HG03460 (cell line): ENCODE measurements around the gene SUSD4.

ENCODE experiments used
- ATAC-seq: cut with Tn5 transposase; IDR thresholded peaks from one replicate; pipeline ENCODE4 v1.9.1; 2021; ENCODE audit not compliant: unreplicated experiment

The SUSD4 gene

DNA sequence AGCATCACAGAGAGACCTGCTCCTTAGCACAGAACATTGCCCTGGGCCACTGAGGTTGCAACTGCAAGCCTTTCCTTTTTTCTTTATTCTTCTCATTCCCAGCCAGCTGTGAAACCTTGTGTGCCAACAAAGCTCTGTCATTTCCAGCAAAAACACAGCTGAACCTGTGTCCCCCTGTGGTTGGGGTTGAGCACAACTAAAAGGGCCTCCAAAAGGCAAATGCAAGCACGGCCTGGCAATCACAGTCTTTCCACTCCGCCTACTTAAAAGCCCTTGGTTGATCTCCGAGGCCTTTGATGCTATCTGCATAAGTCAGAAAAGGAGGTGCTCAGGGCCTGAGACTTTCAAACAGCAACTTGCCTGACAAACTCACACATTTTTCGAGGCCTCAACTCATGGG, 32.7 kb downstream of the SUSD4 start:
- no peak for ATAC-seq

DNA sequence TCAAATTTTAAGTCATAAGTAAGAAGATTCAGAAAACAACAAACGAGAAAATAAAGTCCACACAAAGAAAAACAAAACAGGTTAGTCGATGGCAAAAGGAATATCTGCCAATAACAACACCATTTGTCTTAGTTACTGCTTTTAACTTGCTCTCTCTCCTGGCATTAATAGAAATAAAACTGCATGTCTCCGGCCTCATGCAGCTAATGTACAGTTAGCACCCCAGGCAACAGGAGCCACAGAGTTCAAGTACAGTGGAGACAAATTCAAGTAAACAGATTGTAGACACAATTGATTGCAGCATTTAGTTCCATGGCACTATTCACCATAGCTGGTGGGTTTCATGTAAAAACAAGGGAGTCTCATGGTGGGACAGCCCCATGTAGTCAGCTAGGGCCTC, 33.5 kb downstream of the SUSD4 start:
- no peak for ATAC-seq

DNA sequence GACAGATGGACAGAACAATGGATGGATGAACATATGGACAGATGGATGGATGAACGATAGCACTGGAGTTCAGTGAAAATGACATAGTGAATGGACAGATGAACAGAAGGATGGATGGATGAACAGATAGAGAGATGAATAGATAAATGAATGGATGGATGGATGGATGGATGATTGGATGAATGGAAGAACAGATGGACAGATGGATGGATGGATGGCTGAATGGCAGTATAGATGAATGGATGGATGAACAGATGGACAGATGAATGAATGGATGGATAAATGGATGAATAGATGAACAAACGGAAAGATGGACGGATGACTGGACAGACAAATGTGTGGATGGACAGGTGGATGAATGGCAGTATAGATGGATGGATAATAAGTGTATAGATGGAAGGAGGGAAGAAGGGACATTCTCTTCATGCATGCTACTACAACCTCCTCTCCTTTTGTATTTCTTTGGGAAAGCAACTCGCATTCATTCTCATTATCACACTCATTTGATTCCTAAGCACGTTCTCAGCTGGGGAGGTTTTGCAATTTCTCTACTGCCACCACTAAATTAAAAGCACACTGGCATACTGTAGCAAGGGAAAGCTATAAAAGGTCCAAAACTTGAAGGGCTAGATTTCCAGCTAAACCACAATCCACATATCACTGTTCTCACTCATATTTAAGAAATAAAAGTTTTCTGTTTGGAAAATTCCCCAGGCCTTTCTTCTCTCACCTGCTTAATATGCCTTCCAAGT, 34.1 kb downstream of the SUSD4 start:
- ATAC-seq = no peak

DNA sequence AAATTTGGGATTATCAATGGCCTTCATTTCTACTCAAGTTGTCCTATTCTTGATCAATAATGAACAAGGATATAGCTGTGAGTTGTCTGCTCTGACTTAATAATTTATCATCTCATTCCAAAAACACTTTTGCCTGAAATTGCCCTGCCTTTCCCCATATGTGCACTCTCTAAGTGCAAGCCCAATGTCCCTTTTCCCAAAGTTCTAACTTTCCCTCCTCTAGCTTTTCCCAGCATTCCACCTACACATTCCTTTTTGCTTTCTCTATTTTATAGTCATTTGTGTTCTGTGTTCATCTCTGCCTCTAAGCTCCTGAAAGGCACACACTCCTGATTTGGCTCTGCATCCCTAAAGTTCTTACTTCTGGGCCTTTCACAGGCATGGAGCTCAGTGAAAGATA, 34.7 kb downstream of the SUSD4 start:
- ATAC-seq = no peak

DNA sequence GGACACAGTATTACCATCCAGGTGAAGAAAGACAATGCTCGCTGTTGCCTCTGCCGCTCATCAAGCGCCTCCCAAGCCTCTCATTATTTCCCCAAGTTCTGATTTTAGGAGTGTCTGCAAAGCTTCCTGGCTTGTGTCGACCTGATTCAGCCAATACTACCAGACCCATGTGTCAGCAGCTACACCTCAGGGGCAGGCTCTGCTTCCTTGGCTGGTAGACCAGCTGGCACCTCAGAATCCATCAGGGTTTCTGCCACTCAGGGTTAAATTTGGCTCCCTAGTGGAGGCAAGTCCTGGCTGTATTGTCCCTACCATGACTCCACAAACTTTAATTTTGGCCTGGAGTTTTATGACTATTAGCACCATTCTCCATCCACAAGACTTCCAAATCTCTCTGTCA, 35.4 kb downstream of the SUSD4 start:
- no peak for ATAC-seq

DNA sequence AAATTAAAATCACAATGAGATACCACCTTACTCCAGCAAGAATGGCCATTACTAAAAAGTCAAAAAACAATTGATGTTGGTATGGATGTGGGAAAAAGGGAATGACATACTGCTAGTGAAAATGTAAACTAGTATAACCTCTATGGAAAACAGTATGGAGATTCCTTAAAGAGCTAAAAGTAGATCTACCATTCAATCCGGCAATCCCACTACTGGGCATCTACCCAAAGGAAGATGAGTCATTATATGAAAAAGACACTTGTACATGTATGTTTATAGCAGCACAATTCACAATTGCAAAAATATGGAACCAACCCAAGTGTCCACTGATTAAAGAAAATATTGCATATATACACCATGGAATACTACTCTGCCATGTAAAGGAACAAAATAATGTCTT, 37.2 kb downstream of the SUSD4 start:
- no peak for ATAC-seq

DNA sequence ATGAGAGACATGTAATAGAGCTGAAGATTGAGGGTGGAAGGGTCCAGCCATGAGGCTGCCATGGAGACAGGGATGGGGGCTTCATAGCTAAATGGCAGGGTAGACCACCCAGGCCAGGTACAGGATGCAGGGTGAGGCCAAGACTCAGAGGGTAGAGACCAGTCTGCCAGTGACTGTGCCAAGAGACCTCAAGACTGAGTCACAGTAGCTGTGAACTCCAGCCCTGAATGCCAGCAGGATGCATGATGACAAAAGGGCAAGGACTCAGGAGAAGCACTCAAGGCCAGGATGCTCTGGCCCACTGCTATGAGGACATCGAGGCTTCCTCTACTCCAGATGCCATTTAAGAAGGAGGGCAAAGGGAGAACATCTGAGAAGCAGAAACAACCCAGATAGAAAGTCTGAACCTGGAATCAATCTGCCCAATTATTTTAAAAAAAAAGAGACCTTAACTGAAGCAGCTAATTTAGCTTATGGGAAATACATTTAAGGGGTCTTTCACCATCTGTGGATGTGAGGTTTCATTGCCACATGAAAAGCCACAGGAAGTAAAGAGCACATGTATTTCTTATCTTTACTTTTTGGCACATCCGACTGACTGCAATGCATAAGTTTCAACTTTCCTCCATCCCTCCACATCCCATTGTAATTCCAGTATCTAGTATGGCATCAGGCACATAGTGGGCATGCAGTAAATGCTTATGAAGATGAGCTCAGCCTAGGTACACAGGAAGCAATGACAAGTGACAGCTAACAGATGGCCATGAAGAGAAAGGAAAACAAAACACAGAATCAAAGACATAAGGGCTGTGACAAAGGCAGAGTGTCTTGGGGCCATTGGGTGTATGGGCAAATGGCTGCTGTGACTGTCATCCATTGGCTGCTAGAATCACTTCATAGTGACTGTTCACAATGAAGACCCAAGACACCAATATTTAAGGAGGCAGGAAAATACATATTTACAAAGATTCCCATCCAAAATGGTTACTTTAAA, 40.2 kb downstream of the SUSD4 start:
- no peak for ATAC-seq

DNA sequence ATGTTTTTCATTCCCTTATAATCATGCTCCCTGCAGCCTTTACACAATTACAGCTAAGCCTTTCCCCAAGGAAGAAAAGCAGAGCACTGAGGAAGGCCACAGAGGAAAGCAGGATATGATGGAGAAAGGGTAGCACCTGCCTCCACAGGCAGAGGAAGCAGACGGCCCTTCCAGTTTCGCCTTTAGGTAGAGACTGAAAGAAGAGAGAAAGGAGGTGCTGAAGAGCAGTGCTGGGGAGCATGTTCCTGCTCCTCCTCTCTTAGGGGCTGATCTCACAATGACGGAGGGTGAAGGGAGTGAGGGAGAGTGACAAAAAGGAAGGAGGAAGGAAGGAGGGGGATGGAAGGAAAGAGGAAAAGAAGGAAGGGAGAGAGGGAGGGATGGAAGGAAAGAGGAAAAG, 41.1 kb downstream of the SUSD4 start:
- ATAC-seq = no peak

DNA sequence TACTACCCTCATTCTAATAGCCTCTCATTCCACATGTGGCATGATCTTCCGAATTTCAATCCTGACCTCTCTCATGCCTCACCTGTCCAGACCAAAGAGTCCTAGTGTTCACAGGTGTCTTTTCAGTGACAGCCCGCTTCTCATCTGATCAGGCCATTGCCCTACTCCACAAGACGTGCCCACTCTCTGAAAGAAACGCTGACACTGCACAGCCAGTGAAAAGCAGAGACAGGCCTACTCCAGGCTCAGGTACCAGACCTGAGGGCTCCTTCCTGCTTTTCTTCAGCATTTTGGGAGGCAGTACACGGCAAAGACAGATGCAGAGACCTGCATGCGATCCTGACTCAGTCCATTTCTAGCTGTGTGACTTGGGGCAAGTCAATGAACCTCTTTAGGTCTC, 43.0 kb downstream of the SUSD4 start:
- no peak for ATAC-seq

DNA sequence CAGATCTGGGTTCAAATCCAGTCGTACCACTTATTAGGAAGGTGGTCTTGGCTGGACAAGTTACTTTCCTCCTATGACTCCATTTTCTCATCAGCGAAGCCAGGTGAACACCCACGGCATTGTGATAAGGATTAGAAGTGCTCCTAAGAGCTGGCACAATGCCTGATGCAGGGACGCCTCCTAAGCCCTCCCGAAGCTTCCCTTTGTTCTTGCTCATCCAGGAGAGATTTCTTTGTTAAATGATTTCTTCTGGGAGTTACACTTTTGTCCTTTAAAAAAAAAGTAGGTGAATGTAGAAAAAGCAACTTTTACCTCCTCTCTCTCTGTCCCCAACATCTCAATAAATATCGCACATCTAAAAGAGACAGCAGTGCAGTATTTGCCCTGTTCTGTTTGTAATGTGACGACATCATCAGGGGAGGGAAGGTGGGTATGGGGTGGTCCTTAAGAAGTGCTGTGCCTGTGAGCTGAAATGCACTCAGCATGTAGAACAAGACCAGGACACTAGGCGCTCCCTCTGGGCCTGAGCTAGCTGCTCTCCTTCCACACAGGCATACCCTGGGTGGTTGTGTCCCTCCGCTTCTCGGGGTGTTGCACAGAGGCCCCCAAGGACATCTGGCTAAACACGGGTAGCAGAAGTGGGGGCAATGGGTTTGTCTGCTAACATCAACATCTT, 43.9 kb downstream of the SUSD4 start:
- ATAC-seq = no peak

DNA sequence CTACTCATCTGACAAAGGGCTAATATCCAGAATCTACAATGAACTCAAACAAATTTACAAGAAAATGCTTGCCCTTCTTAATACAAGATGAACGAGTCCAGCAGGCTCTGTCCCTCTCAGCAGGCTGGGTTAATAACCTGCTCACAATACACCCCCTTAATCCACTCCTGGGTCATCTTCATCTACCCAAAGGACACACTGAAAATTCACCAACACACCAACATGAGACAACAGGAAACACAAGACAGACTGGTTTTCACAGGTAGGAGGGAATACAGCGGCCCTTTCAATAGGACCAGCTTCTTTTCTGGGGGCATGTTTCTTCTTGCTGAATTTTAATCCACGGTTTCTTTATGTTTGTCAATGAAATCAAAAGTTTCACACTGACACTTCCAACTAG, 44.6 kb downstream of the SUSD4 start:
- no peak for ATAC-seq

DNA sequence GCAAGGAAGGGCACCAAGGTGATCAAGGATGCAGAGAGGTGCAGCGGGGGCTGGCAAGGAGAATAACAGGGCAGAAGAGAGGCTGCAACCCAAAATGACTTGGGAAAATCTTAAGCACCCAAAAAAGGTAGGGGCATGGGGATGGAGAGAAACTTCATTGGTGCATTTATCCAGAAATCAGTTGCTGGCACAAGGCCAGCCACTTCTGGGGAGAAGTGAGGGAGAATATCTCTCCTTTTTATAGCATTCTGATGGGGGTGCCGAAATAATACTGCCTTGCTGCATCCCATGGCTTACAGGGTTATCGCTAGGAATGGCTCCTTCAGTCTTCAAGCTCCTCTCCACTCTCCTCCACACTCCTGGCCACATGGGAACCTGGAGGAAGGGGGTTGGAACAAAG, 47.9 kb downstream of the SUSD4 start:
- no peak for ATAC-seq

DNA sequence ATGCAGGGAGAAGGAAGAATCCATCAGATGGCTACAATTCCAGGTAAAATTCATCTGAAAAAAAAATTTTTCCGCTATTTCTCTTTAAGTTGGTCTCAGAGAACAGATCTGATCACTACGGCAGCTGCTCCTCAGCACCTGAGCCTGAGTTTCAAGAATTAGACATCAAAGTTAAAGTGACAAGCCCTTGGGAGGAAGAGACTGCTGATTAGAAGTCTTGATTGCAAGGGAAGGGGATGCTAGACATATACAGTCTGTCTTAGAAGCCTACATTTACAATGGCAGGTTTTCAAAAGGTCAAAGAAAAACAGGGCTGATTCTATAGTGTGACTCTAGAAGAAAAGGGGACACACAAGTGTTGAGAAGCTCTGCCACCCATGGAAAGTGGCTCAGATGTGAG, 48.3 kb downstream of the SUSD4 start:
- no peak for ATAC-seq

DNA sequence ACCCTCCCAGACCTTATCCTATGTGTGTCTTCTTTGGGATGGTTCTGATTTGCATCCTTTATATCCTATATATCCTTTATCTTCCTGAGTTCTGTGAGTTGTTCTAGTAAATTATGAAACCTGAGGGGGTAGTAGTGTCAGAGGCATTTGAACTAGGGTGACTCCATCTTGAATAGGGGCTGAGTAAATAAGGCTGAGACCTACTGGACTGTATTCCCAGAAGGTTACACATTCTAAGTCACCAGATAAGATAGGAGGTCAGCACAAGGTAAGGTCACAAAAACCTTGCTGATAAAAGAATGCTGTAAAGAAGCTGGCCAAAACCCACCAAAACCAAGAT, 50.6 kb downstream of the SUSD4 start:
- ATAC-seq = no peak

DNA sequence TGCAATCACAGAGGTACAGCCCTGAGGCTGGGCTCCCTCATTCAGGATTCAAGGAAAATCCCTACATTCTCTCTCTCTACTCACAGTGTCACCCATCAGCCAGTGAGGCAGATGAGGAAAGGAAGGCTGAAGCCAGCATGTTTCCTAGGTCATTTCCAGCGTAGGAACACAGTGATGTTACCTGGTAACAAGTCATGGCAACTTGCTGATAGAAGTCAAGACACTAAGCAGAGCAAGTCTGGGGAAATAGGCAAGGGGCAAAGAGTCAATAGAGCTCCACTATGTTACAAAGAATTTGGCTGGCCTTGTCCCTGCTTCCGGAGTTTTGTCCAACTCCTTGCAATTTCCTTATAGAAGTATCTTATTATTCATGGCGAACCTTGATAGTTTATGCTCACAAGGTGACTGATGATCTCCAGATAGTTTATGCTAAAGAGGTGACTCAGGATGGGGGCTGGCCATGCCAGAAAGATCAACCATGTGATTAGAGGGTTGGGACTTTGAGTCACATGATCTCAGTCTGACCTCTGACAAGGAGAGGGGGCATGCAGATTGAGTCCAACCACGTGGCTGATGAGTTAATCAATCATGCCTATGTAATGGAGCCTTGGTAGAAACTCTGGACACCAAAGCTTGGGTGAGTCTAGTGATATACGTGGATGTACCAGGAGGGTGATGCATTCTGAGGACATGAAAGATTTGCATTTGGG, 51.1 kb downstream of the SUSD4 start:
- no peak for ATAC-seq

DNA sequence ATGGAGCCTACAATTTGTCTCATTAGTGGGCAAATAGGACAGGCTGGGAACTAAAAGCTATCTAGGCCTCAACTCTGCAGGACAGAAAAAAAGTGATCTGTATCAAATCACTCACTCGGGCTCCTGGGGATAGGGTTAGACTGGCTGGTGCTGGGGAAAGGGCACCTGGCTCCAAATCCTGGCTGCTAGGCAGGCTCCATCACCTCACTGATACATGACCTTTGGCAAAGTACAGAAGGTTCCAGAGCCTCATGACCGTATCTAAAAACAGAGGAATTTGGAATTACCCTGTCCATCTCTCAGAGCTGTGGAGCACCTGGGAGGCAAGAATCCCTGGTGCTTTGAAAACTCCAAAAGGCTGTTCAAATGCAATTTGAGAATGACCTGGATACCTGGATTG, 51.7 kb downstream of the SUSD4 start:
- no peak for ATAC-seq

DNA sequence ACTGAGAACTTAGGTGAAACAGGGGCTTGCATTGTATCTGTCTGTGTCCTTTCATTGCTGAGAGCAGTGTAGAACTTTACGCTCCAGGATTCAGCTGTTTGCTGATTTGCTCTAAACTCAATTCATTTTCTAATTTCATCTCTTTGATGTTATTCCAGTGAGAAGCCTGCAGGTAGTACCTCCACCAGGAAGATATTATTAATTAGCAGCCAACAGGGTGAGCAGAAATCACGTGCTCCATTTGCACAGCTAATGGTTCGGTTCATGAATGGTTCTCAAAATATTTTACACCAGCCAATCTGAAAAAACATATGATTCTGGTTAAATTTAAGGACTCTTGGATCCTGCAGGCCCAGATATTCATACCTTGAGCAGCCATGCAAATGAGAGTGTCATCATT, 52.1 kb downstream of the SUSD4 start:
- ATAC-seq = no peak

DNA sequence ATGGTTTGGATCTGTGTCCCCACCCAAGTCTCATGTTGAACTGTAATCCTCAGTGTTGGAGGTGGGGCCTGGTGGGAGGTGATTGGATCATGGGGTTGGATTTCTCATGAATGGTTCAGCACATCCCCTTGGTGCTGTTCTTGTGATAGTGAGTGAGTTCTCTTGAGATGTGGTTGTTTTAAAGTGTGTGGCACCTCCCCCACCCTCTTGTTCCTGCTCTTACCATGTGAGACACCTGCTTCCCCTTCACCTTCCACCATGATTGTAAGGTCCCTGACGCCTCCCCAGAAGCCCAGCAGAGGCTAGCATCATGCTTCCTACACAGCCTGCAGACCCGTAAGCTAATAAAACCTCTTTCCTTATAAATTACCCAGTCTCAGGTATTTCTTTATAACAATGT, 55.8 kb downstream of the SUSD4 start:
- ATAC-seq = no peak

DNA sequence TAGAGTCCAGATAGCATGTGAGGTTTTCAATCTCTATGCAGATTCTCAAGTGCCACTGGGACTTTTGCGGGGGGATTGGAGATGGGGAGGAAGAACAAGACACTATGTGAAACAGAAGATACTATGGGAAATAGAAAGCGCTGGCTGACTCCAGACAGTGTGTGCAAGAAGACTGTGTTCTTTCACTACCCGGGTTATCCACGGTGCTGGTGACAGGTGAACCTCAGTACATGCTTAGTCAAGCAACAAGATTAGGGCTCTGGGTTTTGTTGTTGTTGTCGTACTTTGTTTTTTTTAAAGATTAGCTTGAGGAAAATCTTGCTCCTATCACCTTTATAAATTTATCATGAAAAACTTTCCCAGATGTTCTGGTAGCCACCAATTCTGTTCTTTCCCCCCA, 56.4 kb downstream of the SUSD4 start:
- ATAC-seq = no peak

DNA sequence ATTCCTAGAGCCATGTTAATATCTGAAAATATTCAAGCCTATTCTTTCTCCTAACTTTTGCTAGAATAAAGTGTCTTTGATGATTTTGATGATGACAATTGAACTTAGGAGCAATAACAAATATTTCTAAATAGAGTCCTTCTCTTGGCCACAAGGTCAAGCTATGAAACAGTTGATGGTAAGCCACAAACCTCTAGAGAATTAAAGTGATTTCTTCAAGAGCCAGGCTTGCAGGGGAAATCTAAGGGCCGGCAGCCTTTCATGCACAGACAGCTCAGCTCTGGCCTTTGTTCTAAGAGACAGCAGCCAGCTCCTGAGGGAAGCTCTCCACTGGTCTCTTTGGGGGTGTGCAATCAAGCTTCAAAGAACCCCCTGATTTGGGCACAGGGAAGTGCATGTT, 59.0 kb downstream of the SUSD4 start:
- no peak for ATAC-seq

DNA sequence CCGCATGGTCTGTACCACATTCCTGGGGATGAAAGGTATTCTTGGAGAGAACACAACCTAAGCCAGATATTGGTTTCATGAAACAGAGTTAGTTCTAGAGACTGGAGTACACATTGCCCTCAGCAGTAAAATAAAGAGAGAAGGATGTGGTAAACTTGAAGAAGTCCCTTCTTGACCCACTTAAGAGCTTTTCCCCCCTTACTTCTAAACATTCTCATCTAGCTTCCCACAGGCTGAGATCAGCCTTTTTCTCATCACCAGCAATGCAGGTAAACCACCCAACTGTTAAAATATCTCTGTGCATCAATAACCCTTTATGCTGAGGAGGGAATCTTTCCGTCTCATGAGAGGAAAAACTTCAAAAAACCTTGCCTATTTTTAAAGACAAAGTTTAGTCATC, 62.6 kb downstream of the SUSD4 start:
- ATAC-seq = no peak
